ENCODE data around the gene ENDOV.

DNA sequence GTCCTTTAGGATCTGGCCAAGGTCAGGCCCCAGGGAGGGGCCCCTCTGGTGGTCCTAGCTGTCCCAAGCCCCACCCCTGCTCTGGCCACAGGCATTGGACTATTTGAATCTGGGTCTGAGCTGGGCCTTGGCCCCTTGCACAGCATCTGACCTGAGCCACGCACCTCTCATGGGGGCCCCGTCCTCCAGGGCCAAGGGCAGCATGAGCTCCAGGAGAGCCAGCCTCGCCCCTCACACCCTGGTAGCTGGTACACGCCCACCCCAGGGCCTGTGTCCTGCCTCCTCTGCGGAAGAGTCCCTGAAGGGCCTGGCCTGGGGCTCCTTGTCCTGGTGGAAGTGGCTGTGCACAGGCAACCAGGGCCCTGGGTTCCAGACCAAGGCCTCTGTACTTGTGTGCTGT is 23.8 kb downstream of the ENDOV start:
- TF ChIP-seq, protein P1, sequence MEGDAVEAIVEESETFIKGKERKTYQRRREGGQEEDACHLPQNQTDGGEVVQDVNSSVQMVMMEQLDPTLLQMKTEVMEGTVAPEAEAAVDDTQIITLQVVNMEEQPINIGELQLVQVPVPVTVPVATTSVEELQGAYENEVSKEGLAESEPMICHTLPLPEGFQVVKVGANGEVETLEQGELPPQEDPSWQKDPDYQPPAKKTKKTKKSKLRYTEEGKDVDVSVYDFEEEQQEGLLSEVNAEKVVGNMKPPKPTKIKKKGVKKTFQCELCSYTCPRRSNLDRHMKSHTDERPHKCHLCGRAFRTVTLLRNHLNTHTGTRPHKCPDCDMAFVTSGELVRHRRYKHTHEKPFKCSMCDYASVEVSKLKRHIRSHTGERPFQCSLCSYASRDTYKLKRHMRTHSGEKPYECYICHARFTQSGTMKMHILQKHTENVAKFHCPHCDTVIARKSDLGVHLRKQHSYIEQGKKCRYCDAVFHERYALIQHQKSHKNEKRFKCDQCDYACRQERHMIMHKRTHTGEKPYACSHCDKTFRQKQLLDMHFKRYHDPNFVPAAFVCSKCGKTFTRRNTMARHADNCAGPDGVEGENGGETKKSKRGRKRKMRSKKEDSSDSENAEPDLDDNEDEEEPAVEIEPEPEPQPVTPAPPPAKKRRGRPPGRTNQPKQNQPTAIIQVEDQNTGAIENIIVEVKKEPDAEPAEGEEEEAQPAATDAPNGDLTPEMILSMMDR (IDR thresholded peaks at IDR 0.05) = no peak
- TF ChIP-seq POLR2A (IDR thresholded peaks at IDR 0.05) = no peak
- no peak for TF ChIP-seq EP300 (IDR thresholded peaks at IDR 0.05)
